22Rv1 (cell line): ENCODE data around the gene CYP26C1.

Experiments
- H3K27ac ChIP-seq: fragments of 450-650 bp; 2 replicates; pipeline ENCODE4 v1.5.1; 2017
- ZFX ChIP-seq: fragments of 450-650 bp; IDR thresholded peaks from 2 replicates; pipeline ENCODE4 v1.6.1; 2017; ENCODE audit warnings: antibody characterized with exemption, borderline replicate concordance
- TF ChIP-seq, protein P1 (sequence below): fragments of 450-650 bp; IDR thresholded peaks from 2 replicates; pipeline ENCODE4 v1.5.1; 2017; ENCODE audit warnings: mild to moderate bottlenecking

Gene CYP26C1, protein sequence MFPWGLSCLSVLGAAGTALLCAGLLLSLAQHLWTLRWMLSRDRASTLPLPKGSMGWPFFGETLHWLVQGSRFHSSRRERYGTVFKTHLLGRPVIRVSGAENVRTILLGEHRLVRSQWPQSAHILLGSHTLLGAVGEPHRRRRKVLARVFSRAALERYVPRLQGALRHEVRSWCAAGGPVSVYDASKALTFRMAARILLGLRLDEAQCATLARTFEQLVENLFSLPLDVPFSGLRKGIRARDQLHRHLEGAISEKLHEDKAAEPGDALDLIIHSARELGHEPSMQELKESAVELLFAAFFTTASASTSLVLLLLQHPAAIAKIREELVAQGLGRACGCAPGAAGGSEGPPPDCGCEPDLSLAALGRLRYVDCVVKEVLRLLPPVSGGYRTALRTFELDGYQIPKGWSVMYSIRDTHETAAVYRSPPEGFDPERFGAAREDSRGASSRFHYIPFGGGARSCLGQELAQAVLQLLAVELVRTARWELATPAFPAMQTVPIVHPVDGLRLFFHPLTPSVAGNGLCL

DNA sequence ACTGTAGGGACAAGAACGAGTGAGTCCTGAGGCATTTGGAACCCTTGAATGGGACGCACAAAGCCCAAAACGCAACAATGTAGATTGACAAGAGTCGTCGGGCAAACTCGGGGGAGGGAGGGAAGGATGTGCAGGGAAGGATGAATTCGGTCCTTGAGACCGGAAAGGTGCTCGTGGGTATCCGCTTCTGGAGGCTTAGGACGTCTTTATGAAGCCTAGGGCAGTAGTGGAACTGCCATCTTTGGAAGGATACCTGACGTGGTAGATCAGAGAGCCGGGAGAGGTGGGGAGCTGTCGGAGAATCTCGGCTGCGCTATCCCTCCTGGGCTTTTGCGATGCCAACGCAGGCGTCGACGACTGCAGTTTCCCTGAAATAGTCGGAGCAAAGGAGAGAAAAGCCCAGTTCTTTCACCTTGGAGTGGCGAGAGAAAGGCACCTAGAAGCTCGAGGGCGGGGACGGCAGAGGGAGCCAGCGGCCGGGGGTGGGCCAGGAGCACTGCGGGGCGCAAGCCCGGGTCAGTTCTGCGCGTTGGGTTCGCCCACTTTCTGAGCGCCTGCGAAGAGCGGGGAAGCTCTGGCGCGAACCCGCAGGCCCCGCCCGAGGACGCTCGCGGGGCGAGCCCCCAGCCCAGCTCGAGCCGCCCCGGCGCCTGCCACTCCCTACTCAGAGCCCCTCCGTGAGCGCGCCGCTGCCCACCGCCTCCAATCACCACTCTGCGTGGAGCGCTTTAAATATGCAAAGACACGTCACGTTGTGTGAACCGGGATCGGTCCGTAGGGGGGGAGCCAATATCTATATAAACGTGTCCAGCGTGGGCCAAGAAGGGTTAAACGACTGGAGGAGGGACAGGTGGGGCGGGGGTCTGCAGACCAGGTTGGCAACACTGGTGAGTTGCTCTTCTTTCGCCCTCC lies at the start of gene CYP26C1:
Gene CYP26C1, plus strand, starts transcription at position 824 of the 912 bp plus-strand sequence. CDS start 466 bp downstream, outside the sequence.
- H3K27ac ChIP-seq: no peak within 1 kb of the TSS
- TF ChIP-seq, protein P1, sequence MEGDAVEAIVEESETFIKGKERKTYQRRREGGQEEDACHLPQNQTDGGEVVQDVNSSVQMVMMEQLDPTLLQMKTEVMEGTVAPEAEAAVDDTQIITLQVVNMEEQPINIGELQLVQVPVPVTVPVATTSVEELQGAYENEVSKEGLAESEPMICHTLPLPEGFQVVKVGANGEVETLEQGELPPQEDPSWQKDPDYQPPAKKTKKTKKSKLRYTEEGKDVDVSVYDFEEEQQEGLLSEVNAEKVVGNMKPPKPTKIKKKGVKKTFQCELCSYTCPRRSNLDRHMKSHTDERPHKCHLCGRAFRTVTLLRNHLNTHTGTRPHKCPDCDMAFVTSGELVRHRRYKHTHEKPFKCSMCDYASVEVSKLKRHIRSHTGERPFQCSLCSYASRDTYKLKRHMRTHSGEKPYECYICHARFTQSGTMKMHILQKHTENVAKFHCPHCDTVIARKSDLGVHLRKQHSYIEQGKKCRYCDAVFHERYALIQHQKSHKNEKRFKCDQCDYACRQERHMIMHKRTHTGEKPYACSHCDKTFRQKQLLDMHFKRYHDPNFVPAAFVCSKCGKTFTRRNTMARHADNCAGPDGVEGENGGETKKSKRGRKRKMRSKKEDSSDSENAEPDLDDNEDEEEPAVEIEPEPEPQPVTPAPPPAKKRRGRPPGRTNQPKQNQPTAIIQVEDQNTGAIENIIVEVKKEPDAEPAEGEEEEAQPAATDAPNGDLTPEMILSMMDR: no peak
- TF ChIP-seq ZFX: no peak

DNA sequence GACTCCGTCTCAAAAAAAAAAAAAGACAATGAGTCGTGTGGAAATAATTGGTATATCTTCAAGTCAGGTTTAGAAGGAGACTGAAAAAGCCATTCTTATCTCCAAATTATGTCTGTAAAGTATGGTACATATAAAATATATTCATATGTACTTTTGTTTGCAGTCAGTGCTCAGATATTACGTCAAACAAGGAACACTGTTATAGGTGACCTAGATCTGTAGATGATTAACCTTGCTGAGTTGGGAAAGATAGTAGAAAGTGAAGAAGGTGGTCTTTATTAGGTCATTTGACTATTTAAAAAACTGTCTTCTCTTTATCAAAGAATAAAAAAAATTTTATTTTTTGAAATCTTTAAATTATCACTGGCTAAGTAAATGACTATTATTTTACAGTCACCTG lies 44.9 kb upstream of the CYP26C1 start:
- TF ChIP-seq, protein P1: no peak
- no peak for TF ChIP-seq ZFX
- no peak overlapping the region for H3K27ac ChIP-seq

DNA sequence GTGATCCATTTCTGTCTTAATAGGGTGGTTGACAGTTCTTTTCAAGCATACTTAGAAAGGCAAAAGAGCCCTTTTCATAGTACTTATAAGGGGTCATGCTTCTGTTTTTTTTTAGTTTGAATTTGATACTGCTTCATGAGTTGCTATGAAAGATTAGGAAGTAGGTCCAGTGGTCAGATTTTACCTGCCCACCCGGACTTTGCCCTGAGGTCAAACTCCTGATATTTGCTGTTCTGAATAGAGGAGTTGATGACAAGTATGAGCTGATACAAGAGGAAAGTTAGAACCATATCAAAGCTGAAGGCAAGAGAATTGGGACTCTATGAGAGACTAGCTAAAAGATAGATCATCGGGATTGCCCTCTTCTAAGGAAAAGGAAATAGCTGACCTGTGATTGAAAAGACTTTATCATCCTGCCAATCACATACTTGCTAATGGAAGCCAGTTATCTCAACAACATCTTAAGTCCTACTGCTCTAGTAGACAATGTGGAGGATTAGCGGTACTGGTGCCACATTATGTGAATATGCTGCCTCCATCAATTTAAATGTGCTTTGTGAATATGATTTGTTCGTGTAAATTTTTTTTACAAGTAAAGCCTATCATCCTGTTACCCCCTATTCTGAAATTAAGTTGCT lies 37.5 kb upstream of the CYP26C1 start:
- no peak overlapping the region for H3K27ac ChIP-seq
- no peak for TF ChIP-seq ZFX
- TF ChIP-seq, protein P1: no peak

DNA sequence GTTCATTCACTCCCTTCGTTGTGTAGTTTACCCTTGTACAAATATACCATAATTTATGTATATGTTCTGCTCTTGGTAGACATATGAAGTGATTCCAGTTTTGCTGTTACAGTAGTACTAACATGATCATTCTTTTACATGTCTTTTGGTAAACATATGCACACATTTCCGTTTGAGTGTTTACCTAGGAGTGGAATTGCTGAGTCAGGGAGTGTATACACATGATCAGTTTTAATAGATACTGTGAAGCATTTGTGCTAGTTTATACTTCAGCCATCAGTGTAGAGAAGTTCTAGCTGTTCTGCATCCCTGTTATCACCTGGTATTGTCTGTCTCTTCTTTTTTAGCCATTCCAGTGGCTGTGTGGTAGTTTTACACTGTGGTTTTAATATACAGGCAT lies 34.5 kb upstream of the CYP26C1 start:
- H3K27ac ChIP-seq: no peak overlapping the region
- no peak for TF ChIP-seq ZFX
- TF ChIP-seq, protein P1: no peak

DNA sequence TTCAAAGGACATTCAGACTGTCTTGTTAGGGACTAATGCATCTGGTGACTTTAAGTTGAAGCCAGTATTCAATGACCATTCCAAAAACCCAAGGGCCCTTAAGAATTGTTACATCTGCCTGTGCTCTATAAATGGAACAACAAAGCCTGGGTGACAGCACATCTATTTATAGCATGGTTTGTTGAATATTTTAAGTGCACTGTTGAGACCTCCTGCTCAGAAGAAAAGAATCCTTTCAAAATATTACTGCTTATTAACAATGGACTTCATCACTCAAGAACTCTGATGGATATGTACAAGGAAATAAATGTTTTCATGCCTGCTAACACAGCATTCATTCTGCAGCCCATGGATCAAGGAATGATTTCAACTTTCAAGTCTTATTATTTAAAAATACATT lies 33.1 kb upstream of the CYP26C1 start:
- TF ChIP-seq, protein P1: no peak
- no peak overlapping the region for H3K27ac ChIP-seq

DNA sequence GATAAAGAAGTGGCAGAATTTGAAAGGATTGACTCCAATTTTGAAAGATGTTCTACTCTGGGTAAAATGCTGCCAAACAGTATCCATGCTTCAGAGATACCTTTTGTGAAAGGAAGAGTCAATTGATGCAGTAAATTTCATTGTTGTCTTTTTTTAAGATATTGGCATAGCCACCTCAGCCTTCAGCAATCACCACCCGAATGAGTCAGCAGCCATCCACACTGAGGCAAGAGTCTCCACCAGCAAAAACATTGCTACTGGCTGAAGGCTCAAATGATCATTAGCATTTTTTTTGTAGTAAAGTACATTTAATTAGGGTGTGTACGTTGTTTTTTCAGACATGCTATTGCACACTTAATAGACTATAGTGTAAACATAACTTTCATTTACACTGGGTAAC lies 31.7 kb upstream of the CYP26C1 start:
- H3K27ac ChIP-seq: no peak overlapping the region
- TF ChIP-seq ZFX: no peak
- TF ChIP-seq, protein P1: no peak
